Small intestine (tissue), 7 donors: ENCODE results near the gene IQCH. TPM values are rescaled to one million over a fixed set of nuclear protein-coding genes. Genes with fewer than 3 reads are reported as not detected.

ENCODE experiments used
- DNase-seq, 2 donors: peaks; one replicate each; pipeline versions ENCODE4 v3.0.0 to v3.0.0-alpha.2; 2013
- FAIRE-seq: peaks from 2 replicates; lab custom pipeline; 2012; peaks lifted over from hg19 to GRCh38; lab: Jason Lieb, UNC
- H3K27ac ChIP-seq, 3 donors: one replicate each; pipeline ENCODE4 v1.5.1; 2013; ENCODE audit warnings: low read length in 2 of 3, mild to moderate bottlenecking in 2 of 3, control low read depth in 1 of 3, inconsistent platforms in 1 of 3, low read depth in 1 of 3, moderate library complexity in 1 of 3
- H3K27me3 ChIP-seq, 3 donors: one replicate each; pipeline ENCODE4 v1.6.1; 2013; ENCODE audit warnings: low read length in 3 of 3, inconsistent platforms in 1 of 3; ENCODE audit not compliant: control insufficient read depth in 3 of 3, insufficient read depth in 3 of 3
- H3K36me3 ChIP-seq, 3 donors: one replicate each; pipeline ENCODE4 v1.6.1; 2013; ENCODE audit warnings: low read length in 3 of 3, inconsistent platforms in 1 of 3, low read depth in 1 of 3, mild to moderate bottlenecking in 1 of 3, moderate library complexity in 1 of 3; ENCODE audit not compliant: control insufficient read depth in 3 of 3, insufficient read depth in 2 of 3
- H3K4me1 ChIP-seq, 3 donors: one replicate each; pipeline ENCODE4 v1.6.1; 2013; ENCODE audit warnings: low read length in 2 of 3, inconsistent platforms in 1 of 3, low read depth in 1 of 3, mild to moderate bottlenecking in 1 of 3, moderate library complexity in 1 of 3; ENCODE audit not compliant: control insufficient read depth in 3 of 3, insufficient read depth in 2 of 3
- H3K4me3 ChIP-seq, 3 donors: one replicate each; pipeline ENCODE4 v1.5.1; 2013; ENCODE audit warnings: low read length in 3 of 3, control low read depth in 1 of 3, inconsistent platforms in 1 of 3, low read depth in 1 of 3, mild to moderate bottlenecking in 1 of 3, moderate library complexity in 1 of 3
- H3K9me3 ChIP-seq, 2 donors: one replicate each; pipeline ENCODE4 v1.6.1; 2013; ENCODE audit warnings: low read depth in 1 of 2, low read length in 1 of 2; ENCODE audit not compliant: control insufficient read depth in 2 of 2, insufficient read depth in 1 of 2
- WGBS, 3 donors: extraction: QIAGEN DNeasy Blood & Tissue Kit; methylation state at CpG; one replicate each; pipeline ENCODE4 v1.1.7; 2013; 5-methylcytosine and 5-hydroxymethylcytosine counted together
- polyA plus RNA-seq, 4 donors: library from polyadenylated mRNA; stranded (reverse) in 3 of 4; unstranded in 1 of 4; fragments of 200-250 nt in 3 of 4; fragments of 120-200 nt in 1 of 4; gene quantifications; one replicate each; pipeline versions ENCODE4 v1.2.1 to v1.2.3, GENCODE V29; 2013
- donor health status: healthy with polysubstance abuse.
- donor health status: control.
- donor health status: control.
- donor health status: Bipolar disorder and iron deficiency.
- donor health status: healthy.

IQCH gene
- polyA plus RNA-seq, 4 donors = 0.27 to 0.72 (median 0.36) TPM; not detected in 1

GRCh38 chr15:67506775-67507747, 252.5 kb downstream of the IQCH start:
- FAIRE-seq = no peak
- DNase-seq = no peak
- Histone ChIP-seq H3K36me3 (no peaks in the 10 kb centered on the region), H3K27ac (no peak overlapping the region), H3K4me3 (no peak overlapping the region), H3K4me1 (no peaks in the 10 kb centered on the region), H3K27me3 (no peaks in the 10 kb centered on the region), H3K9me3 (no peaks in the 10 kb centered on the region)
- 88 to 94% (median 93%) methylated on average over 11 of the region's 11 CpGs for WGBS, 3 donors

GRCh38 chr15:67508407-67508806, 253.8 kb downstream of the IQCH start:
- Histone ChIP-seq H3K4me1 (no peaks in the 10 kb centered on the region), H3K4me3 (no peak overlapping the region), H3K27me3 (no peaks in the 10 kb centered on the region), H3K27ac (no peak overlapping the region), H3K9me3 (no peaks in the 10 kb centered on the region), H3K36me3 (peaks cover 0 to 7% (median 0%) of the 10 kb centered on the region in 3 donors)
- WGBS, 3 donors = 82 to 92% (median 87%) methylated on average over 3 of the region's 3 CpGs
- DNase-seq = no peak
- no peak for FAIRE-seq

DNA sequence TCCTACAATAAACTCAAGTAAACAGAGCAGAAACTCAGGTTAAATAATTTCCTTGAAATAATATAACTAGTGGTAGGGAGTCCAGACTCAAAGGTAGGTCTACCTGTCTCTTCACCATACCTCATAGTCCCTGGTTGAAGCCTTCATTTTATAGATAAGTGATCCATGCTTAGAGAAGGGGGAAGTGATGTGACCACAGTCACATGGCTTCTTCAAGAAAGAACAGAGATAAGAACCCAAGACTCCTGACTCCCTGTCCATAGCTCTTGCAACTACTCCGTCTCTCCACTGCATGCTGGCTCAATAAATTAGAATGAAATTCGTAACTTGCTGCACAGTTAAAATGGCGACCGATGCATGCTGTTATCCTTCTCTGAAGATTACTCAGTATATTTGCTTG, 255.3 kb downstream of the IQCH start:
- FAIRE-seq = no peak
- WGBS, 3 donors = 90 to 96% (median 96%) methylated on average over 4 of the region's 4 CpGs
- no peak for DNase-seq
- no peak overlapping the region for H3K27ac ChIP-seq
- peaks cover 0 to 11% (median 0%) of the 10 kb centered on the region in 3 donors for H3K36me3 ChIP-seq
- H3K9me3 ChIP-seq = no peaks in the 10 kb centered on the region
- H3K4me3 ChIP-seq = no peak overlapping the region
- no peaks in the 10 kb centered on the region for H3K27me3 ChIP-seq
- no peaks in the 10 kb centered on the region for H3K4me1 ChIP-seq

DNA sequence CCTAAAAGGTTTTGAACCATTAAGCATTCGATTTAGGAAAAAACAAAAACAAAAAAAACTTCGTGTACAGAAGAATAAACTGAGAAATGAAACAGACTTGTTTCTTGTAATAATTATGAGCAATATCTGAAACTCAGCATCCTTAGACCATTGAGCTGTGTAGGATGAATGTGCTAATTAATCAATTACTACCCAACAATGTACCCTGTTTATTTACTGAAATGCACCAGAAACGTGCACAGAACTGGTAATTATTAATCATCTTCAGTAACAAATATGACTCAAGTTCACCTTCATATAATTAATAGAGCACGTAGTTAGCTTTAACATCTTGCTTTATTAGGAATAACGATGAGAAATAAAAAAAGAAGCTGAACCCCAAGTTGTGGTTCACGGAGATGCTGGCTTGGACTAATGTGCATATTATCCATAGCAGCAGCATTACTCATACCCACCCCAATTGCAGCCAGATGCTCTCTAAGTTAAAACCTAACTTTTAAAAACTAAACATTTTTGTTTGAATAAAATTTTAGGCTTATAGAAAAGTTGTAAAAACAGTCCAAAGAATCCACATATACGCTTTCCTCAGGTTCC, 256.1 kb downstream of the IQCH start:
- Histone ChIP-seq H3K9me3 (no peaks in the 10 kb centered on the region), H3K27ac (no peak overlapping the region), H3K36me3 (peaks cover 0 to 14% (median 0%) of the 10 kb centered on the region in 3 donors), H3K4me3 (no peak overlapping the region), H3K27me3 (no peaks in the 10 kb centered on the region), H3K4me1 (no peaks in the 10 kb centered on the region)
- no peak for DNase-seq
- FAIRE-seq = no peak
- 85 to 89% (median 85%) methylated on average over 7 of the region's 7 CpGs for WGBS, 3 donors

GRCh38 chr15:67511606-67512005, 257.0 kb downstream of the IQCH start:
- 93 to 99% (median 95%) methylated on average over 3 of the region's 3 CpGs for WGBS, 3 donors
- Histone ChIP-seq H3K9me3 (no peaks in the 10 kb centered on the region), H3K4me3 (no peak overlapping the region), H3K27ac (no peak overlapping the region), H3K4me1 (no peaks in the 10 kb centered on the region), H3K36me3 (peaks cover 0 to 14% (median 0%) of the 10 kb centered on the region in 3 donors), H3K27me3 (no peaks in the 10 kb centered on the region)
- FAIRE-seq (no peak), DNase-seq (no peak)

DNA sequence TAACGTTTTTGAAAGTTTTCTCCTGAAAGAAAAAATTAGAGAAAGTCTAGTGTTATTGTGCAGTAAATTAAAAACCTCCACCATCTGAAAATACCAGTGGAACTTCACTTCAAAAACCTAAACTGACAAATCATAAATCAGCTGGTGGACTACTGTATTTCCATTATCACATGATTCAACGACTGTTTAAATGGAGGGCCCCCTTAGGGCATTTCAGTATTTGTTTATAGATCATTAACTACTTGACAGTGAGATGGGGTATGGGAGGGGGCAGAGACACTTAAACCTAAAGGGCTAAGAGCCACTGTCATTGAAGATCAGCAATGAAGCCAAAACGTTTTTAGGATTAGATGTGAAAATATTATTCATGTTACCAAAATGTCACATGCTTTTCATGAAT, 257.6 kb downstream of the IQCH start:
- DNase-seq (no peak), FAIRE-seq (no peak)
- Histone ChIP-seq H3K4me1 (no peaks in the 10 kb centered on the region), H3K27ac (no peak overlapping the region), H3K27me3 (no peaks in the 10 kb centered on the region), H3K36me3 (peaks cover 0 to 14% (median 0%) of the 10 kb centered on the region in 3 donors), H3K9me3 (no peaks in the 10 kb centered on the region), H3K4me3 (no peak overlapping the region)
- 42 to 57% (median 49%) methylated on average over 3 of the region's 3 CpGs for WGBS, 3 donors

DNA sequence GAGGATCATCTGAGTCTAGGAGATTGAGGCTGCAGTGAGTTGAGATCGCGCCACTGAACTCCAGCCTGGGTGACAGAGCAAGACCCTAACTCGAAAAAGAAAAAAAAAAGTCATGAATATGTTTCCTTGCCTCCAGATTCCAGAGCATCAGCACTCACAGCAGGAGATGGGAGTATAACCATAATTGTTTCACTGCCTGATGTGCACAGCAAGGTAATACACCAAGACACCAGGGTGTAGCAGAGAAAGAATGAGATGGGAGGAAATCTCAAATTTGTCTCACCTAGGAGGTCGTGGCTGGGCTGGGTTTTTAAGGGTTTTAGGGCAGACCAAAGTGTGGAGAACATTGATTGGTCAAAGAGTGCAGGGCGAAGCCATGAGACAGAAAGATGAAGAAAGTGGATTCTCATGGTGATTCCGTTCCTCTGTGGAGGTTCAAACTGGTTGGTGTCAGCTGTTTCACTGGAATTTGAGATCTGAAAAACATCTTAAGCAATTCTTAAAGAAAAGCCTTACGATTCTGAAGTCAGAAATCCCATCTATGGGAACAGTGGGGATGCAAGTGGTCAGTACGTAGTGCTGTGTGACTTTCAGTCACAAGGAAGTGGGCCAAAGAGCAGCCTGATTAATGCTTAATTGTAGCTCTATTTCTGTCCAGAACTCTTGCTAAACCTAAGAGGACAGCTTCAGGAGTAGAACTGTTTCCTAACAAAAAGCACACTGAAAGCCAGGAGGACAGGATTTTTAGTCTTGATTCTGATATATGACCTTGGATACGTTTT, 258.5 kb downstream of the IQCH start:
- Histone ChIP-seq H3K27ac (no peak overlapping the region), H3K4me1 (no peaks in the 10 kb centered on the region), H3K27me3 (no peaks in the 10 kb centered on the region), H3K36me3 (peaks cover 0 to 14% (median 0%) of the 10 kb centered on the region in 3 donors), H3K4me3 (no peak overlapping the region), H3K9me3 (no peaks in the 10 kb centered on the region)
- FAIRE-seq = no peak
- no peak for DNase-seq
- 82 to 87% (median 87%) methylated on average over 9 of the region's 9 CpGs for WGBS, 3 donors

DNA sequence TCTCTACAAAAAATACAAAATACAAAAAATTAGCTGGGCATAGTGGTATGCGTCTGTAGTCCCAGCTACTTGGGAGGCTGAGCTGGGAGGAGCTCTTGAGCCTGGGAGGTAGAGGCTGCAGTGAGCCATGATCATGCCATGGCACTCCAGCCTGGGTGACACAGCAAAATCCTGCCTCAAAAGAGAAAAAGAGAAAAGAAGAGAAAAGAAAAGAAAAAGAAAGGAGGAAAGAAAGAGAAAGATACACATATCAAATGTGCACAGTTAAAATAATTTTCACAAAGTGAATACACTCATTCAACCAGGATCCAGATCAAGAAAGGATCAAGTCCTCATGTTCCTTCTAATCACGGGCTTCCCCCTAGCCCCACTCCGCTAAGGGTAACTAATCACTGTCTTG, 260.5 kb downstream of the IQCH start:
- no peak for DNase-seq
- no peak for FAIRE-seq
- Histone ChIP-seq H3K9me3 (no peaks in the 10 kb centered on the region), H3K27ac (no peak overlapping the region), H3K27me3 (no peaks in the 10 kb centered on the region), H3K4me3 (no peak overlapping the region), H3K36me3 (peaks cover 0 to 14% (median 0%) of the 10 kb centered on the region in 3 donors), H3K4me1 (no peaks in the 10 kb centered on the region)
- 97 to 100% (median 99%) methylated on average over 3 of the region's 3 CpGs for WGBS, 3 donors
